Endothelial cell of umbilical vein (primary cell): Measurements from ENCODE around the gene NR1H2. TPM values are rescaled to one million over a fixed set of nuclear protein-coding genes. Genes with fewer than 3 reads are reported as not detected.

ENCODE experiments used
- BruUV-seq: library from RNA; stranded (reverse); fragments of 400-500 nt; replicated peaks from 2 replicates; lab custom pipeline; 2021; lab: Mats Ljungman, UMichigan
- CTCF ChIA-PET: fragments of 300-600, 350-600 bp; sonication (Branson Sonifier 250); formaldehyde crosslinking; loops from one replicate; lab custom pipeline; 2021; ENCODE audit warnings: antibody characterized with exemption, inconsistent platforms; lab: Charles Lee
- POLR2A ChIA-PET: fragments of 300-600, 350-600 bp; sonication (Branson Sonifier 250); formaldehyde crosslinking; loops from one replicate; lab custom pipeline; 2021; ENCODE audit warnings: antibody characterized with exemption, inconsistent platforms; lab: Charles Lee
- DNase-seq: peaks from one replicate; pipeline ENCODE4 v3.0.0-alpha.2; 2011; ENCODE audit warnings: low read depth, low spot score
- FAIRE-seq: peaks from 2 replicates; lab custom pipeline; 2011; peaks lifted over from hg19 to GRCh38; lab: Jason Lieb, UNC
- H2AFZ ChIP-seq: 2 replicates; pipeline ENCODE4 v1.6.0; 2012; ENCODE audit warnings: low read depth, low read length, control low read depth, inconsistent platforms
- H3K27ac ChIP-seq: 2 replicates; pipeline ENCODE4 v1.5.1; 2011; ENCODE audit warnings: low read depth, mild to moderate bottlenecking, control low read depth, low read length, moderate library complexity; ENCODE audit not compliant: insufficient read depth
- H3K27me3 ChIP-seq, 2 experiments: 2 replicates each; pipeline versions ENCODE4 v1.6.0 to v1.6.1; 2011; ENCODE audit warnings: low read length in 2 of 2, mixed read lengths in 1 of 2; ENCODE audit not compliant: control insufficient read depth in 2 of 2, insufficient read depth in 2 of 2
- H3K36me3 ChIP-seq, 2 experiments: 2 replicates in 1 of 2; 3 replicates in 1 of 2; pipeline ENCODE4 v1.5.1; 2011; ENCODE audit warnings: low read length in 2 of 2, mild to moderate bottlenecking in 1 of 2, moderate library complexity in 1 of 2; ENCODE audit not compliant: control insufficient read depth in 2 of 2, insufficient read depth in 2 of 2; ENCODE audit errors: extremely low read depth in 1 of 2
- H3K4me1 ChIP-seq: 3 replicates; pipeline ENCODE4 v1.5.1; 2011; ENCODE audit warnings: mild to moderate bottlenecking, low read length; ENCODE audit not compliant: control insufficient read depth, insufficient read depth; ENCODE audit errors: extremely low read depth
- H3K4me2 ChIP-seq: 2 replicates; pipeline ENCODE4 v1.6.1; 2011; ENCODE audit warnings: low read length, control low read depth, mixed read lengths; ENCODE audit not compliant: insufficient read depth
- H3K4me3 ChIP-seq, 3 experiments: fragments of 200-600 bp in 1 of 3; sonication (generic), shearing (Covaris generic) in 1 of 3; replicated peaks in 1 of 3; 2 replicates each; pipeline ENCODE4 v1.5.1; 2011 to 2016; ENCODE audit warnings: control low read depth in 3 of 3, low read length in 3 of 3, mild to moderate bottlenecking in 2 of 3, inconsistent platforms in 1 of 3, low read depth in 1 of 3, moderate library complexity in 1 of 3; ENCODE audit not compliant: insufficient read depth in 1 of 3
- H3K79me2 ChIP-seq: 2 replicates; pipeline ENCODE4 v1.6.0; 2012; ENCODE audit warnings: low read length, inconsistent platforms; ENCODE audit not compliant: control insufficient read depth, insufficient read depth
- H3K9ac ChIP-seq: replicated peaks from 2 replicates; pipeline ENCODE3; 2011; ENCODE audit warnings: low read length, control low read depth; ENCODE audit not compliant: insufficient read depth; ENCODE audit errors: extremely low read depth
- H3K9me1 ChIP-seq: replicated peaks from 3 replicates; pipeline ENCODE4 v1.6.0; 2011; ENCODE audit warnings: mild to moderate bottlenecking, low read length; ENCODE audit not compliant: control insufficient read depth, insufficient read depth; ENCODE audit errors: extremely low read depth
- H3K9me3 ChIP-seq: replicated peaks from 2 replicates; pipeline ENCODE4 v1.5.1; 2012; ENCODE audit warnings: low read length, inconsistent platforms; ENCODE audit not compliant: control insufficient read depth, insufficient read depth
- H4K20me1 ChIP-seq: replicated peaks from 2 replicates; pipeline ENCODE3; 2011; ENCODE audit warnings: mild to moderate bottlenecking, low read length; ENCODE audit not compliant: control insufficient read depth, insufficient read depth; ENCODE audit errors: extremely low read depth
- CTCF ChIP-seq, 2 donors: IDR thresholded peaks; 1 replicate in 1 of 2; 2 replicates in 1 of 2; pipeline ENCODE4 v1.5.1; 2011; ENCODE audit warnings: low read length in 2 of 2, mild to moderate bottlenecking in 2 of 2, moderate library complexity in 2 of 2, control low read depth in 1 of 2, inconsistent platforms in 1 of 2, low read depth in 1 of 2; ENCODE audit not compliant: insufficient read depth in 1 of 2; ENCODE audit errors: extremely low read depth in 1 of 2
- EZH2 ChIP-seq: IDR thresholded peaks from 2 replicates; pipeline ENCODE4 v1.6.1; 2012; ENCODE audit warnings: borderline replicate concordance, low read depth, mild to moderate bottlenecking, moderate library complexity, low read length, inconsistent platforms; ENCODE audit not compliant: severe bottlenecking
- FOS ChIP-seq: IDR thresholded peaks from 2 replicates; pipeline ENCODE4 v1.6.1; 2011; ENCODE audit warnings: mild to moderate bottlenecking, low read length, moderate library complexity, borderline replicate concordance; ENCODE audit not compliant: insufficient read depth
- JUN ChIP-seq: IDR thresholded peaks from 2 replicates; pipeline ENCODE4 v1.6.1; 2011; ENCODE audit warnings: borderline replicate concordance, low read depth; ENCODE audit not compliant: insufficient read length, insufficient read depth
- MAX ChIP-seq: IDR thresholded peaks from 2 replicates; pipeline ENCODE4 v1.6.1; 2011; ENCODE audit not compliant: insufficient read depth, insufficient read length
- MYC ChIP-seq: IDR thresholded peaks from one replicate; pipeline ENCODE4 v1.6.1; 2011; ENCODE audit warnings: mild to moderate bottlenecking, low read depth, low read length
- POLR2A ChIP-seq: IDR thresholded peaks from 2 replicates; pipeline ENCODE4 v1.6.1; 2012; ENCODE audit warnings: low read depth, mild to moderate bottlenecking, control low read depth, low read length
- dilution Hi-C: fragments of 300-500 bp; cut with MboI; formaldehyde crosslinking; loops from one replicate; pipeline ENCODE4 v1.15.0; 2019; ENCODE audit warnings: low sequenced_read_pairs; ENCODE audit not compliant: extremely low pct_ligation_motif_present
- intact Hi-C: fragments of 100-400 bp; cut with micrococcal nuclease; formaldehyde crosslinking; loops from one replicate; pipeline ENCODE4 v1.10.0; 2022
- polyA plus RNA-seq, 4 experiments: library from polyadenylated mRNA; depleted of rRNA in 3 of 4; stranded (reverse) in 3 of 4; unstranded in 1 of 4; fragments of >200 nt; gene quantifications; 2 replicates each; pipeline versions ENCODE4 v1.2.1 to v1.2.3, GENCODE V29; 2011 to 2012; ENCODE audit warnings: missing spikeins in 1 of 4
- total RNA-seq: library from RNA; stranded (reverse); gene quantifications from 2 replicates; pipeline ENCODE4 v1.2.3, GENCODE V29; 2021

Gene NR1H2
- total and polyA plus RNA-seq, 2 donors (not counting 3 experiments of a cell fraction or from before 2014, with no cell fraction given): 46.7 to 48.4 TPM

- peaks cover 0 to 2% of the 10 kb centered on the region in 2 experiments for H3K27me3 ChIP-seq
- intact Hi-C loops (loop anchor here (1.0 kb wide), 2 partner anchors 16 to 49 kb away; no protein-coding TSS in a partner anchor), dilution Hi-C loops (no loop called here)
- DNase-seq (peak; percentile 79), FAIRE-seq (peak; percentile 92)
- ChIA-PET POLR2A (no interaction called here), CTCF (interaction anchor here (0.9 to 1.7 kb wide), 3 partner anchors 8 to 97 kb away, joined by 3 to 5 read pairs (median 4); partner anchors contain the start of gene KCNC3)
- no peak overlapping the region for H3K4me3 ChIP-seq
- peak overlapping the region; percentile 78 for H3K27ac ChIP-seq
- BruUV-seq: no TSS peak
- peak overlapping the region; percentile 100 for H2AFZ ChIP-seq
- H4K20me1 ChIP-seq: no peaks in the 10 kb centered on the region
- H3K4me2 ChIP-seq: peak overlapping the region; percentile 55
- no peaks in the 10 kb centered on the region for H3K36me3 ChIP-seq
- no peaks in the 10 kb centered on the region for H3K9me1 ChIP-seq
- TF ChIP-seq EZH2 (no peak), MAX (no peak), FOS (no peak), JUN (no peak), MYC (no peak), CTCF (IDR thresholded peaks at IDR 0.05; ENCODE audit: extremely low read depth in 1 of 2, insufficient read depth in 1 of 2, low read depth in 1 of 2, low read length in 2 of 2) (no peak), POLR2A (no peak)
- no peaks in the 10 kb centered on the region for H3K9me3 ChIP-seq
- peaks cover 10% of the 10 kb centered on the region for H3K4me1 ChIP-seq
- H3K9ac ChIP-seq: peak overlapping the region; percentile 23
- no peaks in the 10 kb centered on the region for H3K79me2 ChIP-seq
Measured at GRCh38 chr19:50349277-50350057, 26.8 kb upstream of the NR1H2 start.
